WTC11 (cell line): ENCODE results near the gene AKT1. TPM values are rescaled to one million over a fixed set of nuclear protein-coding genes. Genes with fewer than 3 reads are reported as not detected.
A peak's percentile ranks its signal among the peaks of the same experiment; 100 is the strongest.

Experiments
- ATAC-seq: fragments of 200-7000 bp; cut with Tn5 transposase; 2 replicates; pipeline ENCODE4 v1.10.0; 2021; ENCODE audit warnings: mild to moderate bottlenecking, moderate library complexity
- CTCF ChIA-PET: fragments of 300-600 bp; sonication (Branson Sonifier 250); formaldehyde crosslinking; loops from one replicate; lab custom pipeline; 2021; ENCODE audit warnings: antibody characterized with exemption; lab: Charles Lee
- POLR2A ChIA-PET: fragments of 350-600 bp; sonication (Branson Sonifier 250); formaldehyde crosslinking; loops from one replicate; lab custom pipeline; 2021; ENCODE audit warnings: antibody characterized with exemption; lab: Charles Lee
- DNase-seq: peaks from one replicate; pipeline ENCODE4 v3.0.0; 2021; ENCODE audit warnings: low spot score
- H3K27ac Mint-ChIP-seq: 2 replicates; pipeline ENCODE4 v1.8.0; 2021; ENCODE audit warnings: mixed read lengths
- H3K27me3 Mint-ChIP-seq: 2 replicates; pipeline ENCODE4 v1.8.0; 2021; ENCODE audit warnings: low read depth, mild to moderate bottlenecking, moderate library complexity, mixed read lengths
- H3K36me3 Mint-ChIP-seq: 2 replicates; pipeline ENCODE4 v1.8.0; 2021; ENCODE audit warnings: mixed read lengths
- H3K4me1 Mint-ChIP-seq: 2 replicates; pipeline ENCODE4 v1.8.0; 2022; ENCODE audit warnings: mixed read lengths
- H3K4me3 Mint-ChIP-seq: 2 replicates; pipeline ENCODE4 v1.8.0; 2021; ENCODE audit warnings: mild to moderate bottlenecking, moderate library complexity, mixed read lengths
- H3K9me3 Mint-ChIP-seq: 2 replicates; pipeline ENCODE4 v1.8.0; 2021; ENCODE audit warnings: mixed read lengths
- ELF4 ChIP-seq: sonication (generic); formaldehyde crosslinking; IDR thresholded peaks from 2 replicates; pipeline ENCODE4 v1.8.1; 2022; ENCODE audit warnings: low read depth, mild to moderate bottlenecking, moderate library complexity, missing genetic modification reagents
- EMX1 ChIP-seq: fragments of 250-450 bp; sonication (Bioruptor Pico); IDR thresholded peaks from 2 replicates; pipeline ENCODE4 v1.8.0; 2021; ENCODE audit warnings: mild to moderate bottlenecking
- HMGA2 ChIP-seq: fragments of 250-450 bp; sonication (Bioruptor Pico); IDR thresholded peaks from 2 replicates; pipeline ENCODE4 v1.4.0; 2021; ENCODE audit warnings: mild to moderate bottlenecking, moderate library complexity
- IRF2 ChIP-seq: sonication (generic); formaldehyde crosslinking; IDR thresholded peaks from 2 replicates; pipeline ENCODE4 v1.8.0; 2022; ENCODE audit warnings: low read depth, missing genetic modification reagents, borderline replicate concordance
- JAZF1 ChIP-seq: fragments of 250-450 bp; sonication (Bioruptor Pico); IDR thresholded peaks from 2 replicates; pipeline ENCODE4 v1.9.0; 2021; ENCODE audit warnings: moderate library complexity, mild to moderate bottlenecking, inconsistent platforms
- NFATC4 ChIP-seq: fragments of 250-450 bp; sonication (Bioruptor Pico); IDR thresholded peaks from 2 replicates; pipeline ENCODE4 v1.9.0; 2021; ENCODE audit warnings: mild to moderate bottlenecking
- PREB ChIP-seq: sonication (generic); formaldehyde crosslinking; IDR thresholded peaks from 2 replicates; pipeline ENCODE4 v1.8.1; 2022; ENCODE audit warnings: mild to moderate bottlenecking, missing genetic modification reagents, moderate library complexity, borderline replicate concordance
- SMAD3 ChIP-seq: sonication (generic); formaldehyde crosslinking; IDR thresholded peaks from 2 replicates; pipeline ENCODE4 v1.8.0; 2022; ENCODE audit warnings: missing genetic modification reagents, mild to moderate bottlenecking, borderline replicate concordance
- ZMAT4 ChIP-seq: fragments of 250-450 bp; sonication (Bioruptor Pico); IDR thresholded peaks from 2 replicates; pipeline ENCODE4 v1.9.0; 2021; ENCODE audit warnings: mild to moderate bottlenecking
- ZNF138 ChIP-seq: sonication (generic); formaldehyde crosslinking; conservative IDR thresholded peaks from 2 replicates; pipeline ENCODE4 v1.8.1; 2022; ENCODE audit warnings: mild to moderate bottlenecking, moderate library complexity, missing genetic modification reagents
- total RNA-seq: library from RNA; stranded (reverse); gene quantifications from 3 replicates; pipeline ENCODE4 v1.2.3, GENCODE V29; 2021
- TF ChIP-seq, protein P1 (sequence below): fragments of 200-600 bp; IDR thresholded peaks from 2 replicates; pipeline ENCODE4 v1.8.0; 2022; ENCODE audit warnings: antibody characterized with exemption
- TF ChIP-seq, protein P2 (sequence below): sonication (generic); formaldehyde crosslinking; IDR thresholded peaks from 2 replicates; pipeline ENCODE4 v1.8.0; 2022; ENCODE audit warnings: mild to moderate bottlenecking, missing genetic modification reagents
- TF ChIP-seq, protein P3 (sequence below): sonication (generic); formaldehyde crosslinking; IDR thresholded peaks from 2 replicates; pipeline ENCODE4 v1.8.1; 2023; ENCODE audit warnings: mild to moderate bottlenecking, missing genetic modification reagents
- TF ChIP-seq, protein P4 (sequence below): sonication (generic); formaldehyde crosslinking; IDR thresholded peaks from 2 replicates; pipeline ENCODE4 v1.8.1; 2023; ENCODE audit warnings: mild to moderate bottlenecking, missing genetic modification reagents, moderate library complexity
- TF ChIP-seq, protein P5 (sequence below): fragments of 250-450 bp; sonication (Bioruptor Pico); IDR thresholded peaks from 2 replicates; pipeline ENCODE4 v2.1.2; 2022; ENCODE audit warnings: mild to moderate bottlenecking, moderate library complexity
- TF ChIP-seq, protein P6 (sequence below): sonication (generic); formaldehyde crosslinking; IDR thresholded peaks from 2 replicates; pipeline ENCODE4 v1.8.0; 2022; ENCODE audit warnings: missing genetic modification reagents

Gene AKT1
- total RNA-seq, 1 experiment from 2014 or later: 121 TPM

DNA sequence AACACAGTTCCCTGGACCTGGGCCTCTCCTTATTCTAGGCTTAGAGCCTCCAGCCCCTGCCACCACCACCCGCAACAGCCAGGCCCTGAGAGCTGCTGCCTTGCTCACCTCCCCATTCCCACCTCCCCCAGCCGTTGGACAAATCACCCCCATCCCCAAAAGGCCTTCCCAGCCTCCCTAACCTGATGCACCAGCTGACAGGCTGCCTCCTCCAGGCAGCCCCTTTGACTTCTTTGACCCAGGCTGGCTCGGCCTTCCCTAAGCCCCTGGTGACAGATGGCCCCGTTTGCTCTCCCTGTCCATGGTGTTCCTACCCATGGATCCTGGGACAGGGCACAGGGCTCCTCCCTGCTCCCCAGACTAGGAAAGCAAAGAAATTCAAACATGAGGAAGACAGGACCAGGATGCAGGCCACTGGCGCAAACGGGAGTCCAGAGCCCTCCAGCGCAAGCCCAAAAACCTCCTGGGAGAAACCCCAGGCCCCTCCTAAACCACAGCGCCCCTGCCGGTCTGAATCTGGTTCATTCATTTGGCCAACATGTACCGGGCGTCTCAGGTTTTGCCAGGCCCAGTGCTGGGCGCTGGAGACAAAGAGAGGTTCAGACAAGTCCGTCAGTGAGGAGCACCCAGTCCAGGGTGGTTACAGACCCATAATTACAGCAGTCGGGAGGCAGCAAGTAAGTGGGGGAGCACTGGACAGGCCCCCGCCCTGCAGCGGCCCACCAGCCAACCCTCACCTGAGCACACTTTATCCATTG lies 2.4 kb downstream of the AKT1 start:
- Mint-ChIP-seq H3K27me3 (peaks cover 23% of the 10 kb centered on the region), H3K27ac (no peak overlapping the region), H3K9me3 (no peaks in the 10 kb centered on the region), H3K36me3 (no peaks in the 10 kb centered on the region), H3K4me1 (peaks cover 33% of the 10 kb centered on the region), H3K4me3 (peak overlapping the region; percentile 87)
- no peak for ATAC-seq
- ChIA-PET CTCF (interaction anchor here (0.9 to 6.2 kb wide), 6 partner anchors 15 to 35 kb away, joined by 3 to 67 read pairs (median 6); no protein-coding TSS in a partner anchor), POLR2A (no interaction called here)
- peak; percentile 70 for DNase-seq
- TF ChIP-seq, protein P1, sequence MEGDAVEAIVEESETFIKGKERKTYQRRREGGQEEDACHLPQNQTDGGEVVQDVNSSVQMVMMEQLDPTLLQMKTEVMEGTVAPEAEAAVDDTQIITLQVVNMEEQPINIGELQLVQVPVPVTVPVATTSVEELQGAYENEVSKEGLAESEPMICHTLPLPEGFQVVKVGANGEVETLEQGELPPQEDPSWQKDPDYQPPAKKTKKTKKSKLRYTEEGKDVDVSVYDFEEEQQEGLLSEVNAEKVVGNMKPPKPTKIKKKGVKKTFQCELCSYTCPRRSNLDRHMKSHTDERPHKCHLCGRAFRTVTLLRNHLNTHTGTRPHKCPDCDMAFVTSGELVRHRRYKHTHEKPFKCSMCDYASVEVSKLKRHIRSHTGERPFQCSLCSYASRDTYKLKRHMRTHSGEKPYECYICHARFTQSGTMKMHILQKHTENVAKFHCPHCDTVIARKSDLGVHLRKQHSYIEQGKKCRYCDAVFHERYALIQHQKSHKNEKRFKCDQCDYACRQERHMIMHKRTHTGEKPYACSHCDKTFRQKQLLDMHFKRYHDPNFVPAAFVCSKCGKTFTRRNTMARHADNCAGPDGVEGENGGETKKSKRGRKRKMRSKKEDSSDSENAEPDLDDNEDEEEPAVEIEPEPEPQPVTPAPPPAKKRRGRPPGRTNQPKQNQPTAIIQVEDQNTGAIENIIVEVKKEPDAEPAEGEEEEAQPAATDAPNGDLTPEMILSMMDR: 0 out of 2 replicates have a peak, but pooled peaks have one; percentile 15
- no peak for TF ChIP-seq SMAD3

DNA sequence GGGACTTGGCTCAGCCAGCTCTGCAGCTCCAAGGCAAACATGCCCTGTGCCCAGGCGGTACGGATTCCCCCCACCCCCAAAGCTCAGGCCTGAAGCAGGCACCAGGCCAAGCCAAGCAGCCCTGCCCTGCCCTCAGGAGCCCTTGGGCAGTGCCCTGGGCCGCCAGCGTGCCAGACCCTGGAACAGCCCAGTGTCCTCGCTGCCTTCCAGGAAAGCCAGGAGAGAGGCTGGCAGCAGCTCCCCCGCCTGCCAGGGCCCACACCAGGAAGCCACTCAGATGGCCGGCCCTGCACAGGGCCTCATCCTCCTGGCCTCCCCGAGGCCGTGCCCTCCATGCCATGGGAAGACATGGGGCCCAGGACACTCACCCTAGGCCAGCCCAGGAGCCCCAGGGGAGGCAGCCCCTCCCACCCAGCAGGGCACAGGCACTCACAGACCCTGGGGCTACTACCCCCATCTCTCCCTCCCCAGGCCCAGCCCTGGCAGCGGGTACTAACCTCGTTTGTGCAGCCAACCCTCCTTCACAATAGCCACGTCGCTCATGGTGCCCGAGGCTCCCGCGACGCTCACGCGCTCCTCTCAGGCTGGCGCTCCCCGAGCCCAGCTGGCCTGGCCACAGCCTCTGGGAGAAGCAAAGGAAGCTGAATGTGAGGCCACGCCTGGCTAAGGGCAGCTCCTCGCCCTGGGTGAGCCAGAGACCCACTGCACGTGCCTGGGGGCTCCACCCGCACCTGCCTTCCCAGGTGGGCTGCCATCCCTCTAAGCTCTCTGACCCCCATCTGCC lies 3.3 kb downstream of the AKT1 start:
- CTCF ChIA-PET: interaction anchor here (0.9 to 3.8 kb wide), 5 partner anchors 14 to 34 kb away, joined by 3 to 20 read pairs (median 7); no protein-coding TSS in a partner anchor
- Mint-ChIP-seq H3K27ac (no peak overlapping the region), H3K9me3 (no peaks in the 10 kb centered on the region), H3K36me3 (no peaks in the 10 kb centered on the region), H3K4me3 (no peak overlapping the region), H3K27me3 (peaks cover 15% of the 10 kb centered on the region), H3K4me1 (peaks cover 31% of the 10 kb centered on the region)
- ATAC-seq (no peak), DNase-seq (no peak)
- TF ChIP-seq NFATC4 (CRISPR knock-in tag) (no peak), ELF4 (CRISPR knock-in tag) (no peak), PREB (CRISPR knock-in tag) (no peak), ZNF138 (no peak), EMX1 (no peak), ZMAT4 (CRISPR knock-in tag) (no peak), JAZF1 (CRISPR knock-in tag) (no peak)
- TF ChIP-seq, protein P2, sequence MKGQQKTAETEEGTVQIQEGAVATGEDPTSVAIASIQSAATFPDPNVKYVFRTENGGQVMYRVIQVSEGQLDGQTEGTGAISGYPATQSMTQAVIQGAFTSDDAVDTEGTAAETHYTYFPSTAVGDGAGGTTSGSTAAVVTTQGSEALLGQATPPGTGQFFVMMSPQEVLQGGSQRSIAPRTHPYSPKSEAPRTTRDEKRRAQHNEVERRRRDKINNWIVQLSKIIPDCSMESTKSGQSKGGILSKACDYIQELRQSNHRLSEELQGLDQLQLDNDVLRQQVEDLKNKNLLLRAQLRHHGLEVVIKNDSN (CRISPR knock-in tag): no peak
- TF ChIP-seq, protein P3, sequence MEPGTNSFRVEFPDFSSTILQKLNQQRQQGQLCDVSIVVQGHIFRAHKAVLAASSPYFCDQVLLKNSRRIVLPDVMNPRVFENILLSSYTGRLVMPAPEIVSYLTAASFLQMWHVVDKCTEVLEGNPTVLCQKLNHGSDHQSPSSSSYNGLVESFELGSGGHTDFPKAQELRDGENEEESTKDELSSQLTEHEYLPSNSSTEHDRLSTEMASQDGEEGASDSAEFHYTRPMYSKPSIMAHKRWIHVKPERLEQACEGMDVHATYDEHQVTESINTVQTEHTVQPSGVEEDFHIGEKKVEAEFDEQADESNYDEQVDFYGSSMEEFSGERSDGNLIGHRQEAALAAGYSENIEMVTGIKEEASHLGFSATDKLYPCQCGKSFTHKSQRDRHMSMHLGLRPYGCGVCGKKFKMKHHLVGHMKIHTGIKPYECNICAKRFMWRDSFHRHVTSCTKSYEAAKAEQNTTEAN: no peak
- TF ChIP-seq, all 79 proteins: peak for 0
- POLR2A ChIA-PET: no interaction called here

- TF ChIP-seq, protein P4, sequence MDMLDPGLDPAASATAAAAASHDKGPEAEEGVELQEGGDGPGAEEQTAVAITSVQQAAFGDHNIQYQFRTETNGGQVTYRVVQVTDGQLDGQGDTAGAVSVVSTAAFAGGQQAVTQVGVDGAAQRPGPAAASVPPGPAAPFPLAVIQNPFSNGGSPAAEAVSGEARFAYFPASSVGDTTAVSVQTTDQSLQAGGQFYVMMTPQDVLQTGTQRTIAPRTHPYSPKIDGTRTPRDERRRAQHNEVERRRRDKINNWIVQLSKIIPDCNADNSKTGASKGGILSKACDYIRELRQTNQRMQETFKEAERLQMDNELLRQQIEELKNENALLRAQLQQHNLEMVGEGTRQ (CRISPR knock-in tag): no peak
- TF ChIP-seq, protein P5, sequence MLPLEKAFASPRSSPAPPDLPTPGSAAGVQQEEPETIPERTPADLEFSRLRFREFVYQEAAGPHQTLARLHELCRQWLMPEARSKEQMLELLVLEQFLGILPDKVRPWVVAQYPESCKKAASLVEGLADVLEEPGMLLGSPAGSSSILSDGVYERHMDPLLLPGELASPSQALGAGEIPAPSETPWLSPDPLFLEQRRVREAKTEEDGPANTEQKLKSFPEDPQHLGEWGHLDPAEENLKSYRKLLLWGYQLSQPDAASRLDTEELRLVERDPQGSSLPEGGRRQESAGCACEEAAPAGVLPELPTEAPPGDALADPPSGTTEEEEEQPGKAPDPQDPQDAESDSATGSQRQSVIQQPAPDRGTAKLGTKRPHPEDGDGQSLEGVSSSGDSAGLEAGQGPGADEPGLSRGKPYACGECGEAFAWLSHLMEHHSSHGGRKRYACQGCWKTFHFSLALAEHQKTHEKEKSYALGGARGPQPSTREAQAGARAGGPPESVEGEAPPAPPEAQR: no peak
- TF ChIP-seq, protein P6, sequence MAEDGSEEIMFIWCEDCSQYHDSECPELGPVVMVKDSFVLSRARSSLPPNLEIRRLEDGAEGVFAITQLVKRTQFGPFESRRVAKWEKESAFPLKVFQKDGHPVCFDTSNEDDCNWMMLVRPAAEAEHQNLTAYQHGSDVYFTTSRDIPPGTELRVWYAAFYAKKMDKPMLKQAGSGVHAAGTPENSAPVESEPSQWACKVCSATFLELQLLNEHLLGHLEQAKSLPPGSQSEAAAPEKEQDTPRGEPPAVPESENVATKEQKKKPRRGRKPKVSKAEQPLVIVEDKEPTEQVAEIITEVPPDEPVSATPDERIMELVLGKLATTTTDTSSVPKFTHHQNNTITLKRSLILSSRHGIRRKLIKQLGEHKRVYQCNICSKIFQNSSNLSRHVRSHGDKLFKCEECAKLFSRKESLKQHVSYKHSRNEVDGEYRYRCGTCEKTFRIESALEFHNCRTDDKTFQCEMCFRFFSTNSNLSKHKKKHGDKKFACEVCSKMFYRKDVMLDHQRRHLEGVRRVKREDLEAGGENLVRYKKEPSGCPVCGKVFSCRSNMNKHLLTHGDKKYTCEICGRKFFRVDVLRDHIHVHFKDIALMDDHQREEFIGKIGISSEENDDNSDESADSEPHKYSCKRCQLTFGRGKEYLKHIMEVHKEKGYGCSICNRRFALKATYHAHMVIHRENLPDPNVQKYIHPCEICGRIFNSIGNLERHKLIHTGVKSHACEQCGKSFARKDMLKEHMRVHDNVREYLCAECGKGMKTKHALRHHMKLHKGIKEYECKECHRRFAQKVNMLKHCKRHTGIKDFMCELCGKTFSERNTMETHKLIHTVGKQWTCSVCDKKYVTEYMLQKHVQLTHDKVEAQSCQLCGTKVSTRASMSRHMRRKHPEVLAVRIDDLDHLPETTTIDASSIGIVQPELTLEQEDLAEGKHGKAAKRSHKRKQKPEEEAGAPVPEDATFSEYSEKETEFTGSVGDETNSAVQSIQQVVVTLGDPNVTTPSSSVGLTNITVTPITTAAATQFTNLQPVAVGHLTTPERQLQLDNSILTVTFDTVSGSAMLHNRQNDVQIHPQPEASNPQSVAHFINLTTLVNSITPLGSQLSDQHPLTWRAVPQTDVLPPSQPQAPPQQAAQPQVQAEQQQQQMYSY: no peak
- TF ChIP-seq IRF2 (no peak), HMGA2 (CRISPR knock-in tag) (no peak)
- H3K27me3 Mint-ChIP-seq: peaks cover 6% of the 10 kb centered on the region
- no peaks in the 10 kb centered on the region for H3K9me3 Mint-ChIP-seq
- H3K4me1 Mint-ChIP-seq: peaks cover 23% of the 10 kb centered on the region
- POLR2A ChIA-PET: no interaction called here
- no peaks in the 10 kb centered on the region for H3K36me3 Mint-ChIP-seq
- 0 out of 2 replicates have a peak overlapping the region, but pooled peaks have one; percentile 23 for H3K27ac Mint-ChIP-seq
- DNase-seq (no peak), ATAC-seq (no peak)
- no peak overlapping the region for H3K4me3 Mint-ChIP-seq
- CTCF ChIA-PET: interaction anchor here (1.0 to 3.8 kb wide), 4 partner anchors 13 to 34 kb away, joined by 3 to 20 read pairs (median 6); no protein-coding TSS in a partner anchor
These were observed 4.1 kb downstream of the AKT1 start for GRCh38 chr14:104791425-104791824.
